H1 (cell line): ENCODE measurements around the gene HNRNPAB. TPM values are rescaled to one million over a fixed set of nuclear protein-coding genes. Genes with fewer than 3 reads are reported as not detected.

Experiments used
- CTCF ChIA-PET: fragments of 300-600 bp; sonication (Branson Sonifier 250); formaldehyde crosslinking; loops from one replicate; lab custom pipeline; 2021; ENCODE audit not compliant: partially characterized antibody; lab: Charles Lee
- POLR2A ChIA-PET: fragments of 300-600 bp; sonication (Branson Sonifier 250); formaldehyde crosslinking; loops from one replicate; lab custom pipeline; 2021; ENCODE audit warnings: inconsistent platforms; ENCODE audit not compliant: partially characterized antibody; lab: Charles Lee
- DNase-seq, 2 experiments: peaks; one replicate each; pipeline versions ENCODE4 v3.0.0 to v3.0.0-alpha.2; 2010 to 2022; ENCODE audit warnings: low spot score in 2 of 2, low read depth in 1 of 2, mixed read lengths in 1 of 2
- FAIRE-seq: peaks from 2 replicates; lab custom pipeline; 2011; peaks lifted over from hg19 to GRCh38; lab: Jason Lieb, UNC
- H2AFZ ChIP-seq: 2 replicates; pipeline ENCODE4 v1.8.1; 2012; ENCODE audit warnings: low read length, inconsistent platforms
- H2AK5ac ChIP-seq: 2 replicates; pipeline ENCODE4 v1.6.1; 2013; ENCODE audit warnings: low read depth, low read length
- H2BK120ac ChIP-seq: replicated peaks from 2 replicates; pipeline ENCODE3; 2013; ENCODE audit warnings: low read depth, low read length, inconsistent platforms
- H2BK12ac ChIP-seq: 2 replicates; pipeline ENCODE4 v1.6.1; 2013; ENCODE audit warnings: low read depth, low read length
- H2BK15ac ChIP-seq: 2 replicates; pipeline ENCODE4 v1.6.1; 2013; ENCODE audit warnings: low read length
- H2BK20ac ChIP-seq: 2 replicates; pipeline ENCODE4 v1.6.1; 2013; ENCODE audit warnings: low read length
- H2BK5ac ChIP-seq: 2 replicates; pipeline ENCODE4 v1.6.1; 2013; ENCODE audit warnings: low read depth, low read length
- H3K14ac ChIP-seq: 2 replicates; pipeline ENCODE4 v1.6.1; 2013; ENCODE audit warnings: inconsistent platforms; ENCODE audit not compliant: insufficient read length
- H3K18ac ChIP-seq: 2 replicates; pipeline ENCODE4 v1.6.1; 2013; ENCODE audit warnings: low read length; ENCODE audit errors: extremely low read depth
- H3K23ac ChIP-seq: 2 replicates; pipeline ENCODE4 v1.6.1; 2013; ENCODE audit warnings: inconsistent platforms; ENCODE audit not compliant: insufficient read length
- H3K23me2 ChIP-seq: 2 replicates; pipeline ENCODE4 v1.6.1; 2013; ENCODE audit warnings: low read depth, low read length
- H3K27ac ChIP-seq: 2 replicates; pipeline ENCODE4 v1.6.1; 2011; ENCODE audit warnings: low read depth, low read length, inconsistent platforms
- H3K27me3 ChIP-seq, 4 experiments: replicated peaks in 1 of 4; 1 replicate in 1 of 4; 2 replicates in 3 of 4; pipeline versions ENCODE4 v1.6.1 to v1.8.1; 2011 to 2013; ENCODE audit warnings: low read length in 3 of 4, mild to moderate bottlenecking in 3 of 4, inconsistent platforms in 2 of 4, mixed read lengths in 2 of 4, moderate library complexity in 1 of 4; ENCODE audit not compliant: control insufficient read depth in 3 of 4, insufficient read depth in 3 of 4; ENCODE audit errors: extremely low read depth in 1 of 4
- H3K36me3 ChIP-seq, 4 experiments: 2 replicates each; pipeline versions ENCODE4 v1.6.1 to v1.8.1; 2011 to 2013; ENCODE audit warnings: mild to moderate bottlenecking in 4 of 4, low read length in 3 of 4, moderate library complexity in 2 of 4, control low read depth in 1 of 4, inconsistent platforms in 1 of 4; ENCODE audit not compliant: insufficient read depth in 4 of 4, control insufficient read depth in 2 of 4
- H3K4ac ChIP-seq: replicated peaks from 2 replicates; pipeline ENCODE3; 2013; ENCODE audit warnings: low read length, low read depth, mixed read lengths, inconsistent platforms; ENCODE audit not compliant: insufficient read length
- H3K4me1 ChIP-seq, 4 experiments: replicated peaks in 1 of 4; 1 replicate in 1 of 4; 2 replicates in 3 of 4; pipeline versions ENCODE4 v1.6.1 to v1.8.1; 2011 to 2013; ENCODE audit warnings: low read length in 3 of 4, inconsistent platforms in 2 of 4, mixed read lengths in 1 of 4; ENCODE audit not compliant: insufficient read depth in 4 of 4, control insufficient read depth in 3 of 4
- H3K4me2 ChIP-seq, 2 experiments: 2 replicates each; pipeline versions ENCODE4 v1.6.1 to v1.8.1; 2011 to 2013; ENCODE audit warnings: low read depth in 2 of 2, low read length in 2 of 2, control low read depth in 1 of 2, inconsistent platforms in 1 of 2, mild to moderate bottlenecking in 1 of 2; ENCODE audit not compliant: insufficient read depth in 1 of 2
- H3K4me3 ChIP-seq, 4 experiments: fragments of 200-600, 300-600 bp in 1 of 4; sonication (generic), shearing (Covaris generic), sonication (Bioruptor Twin) in 1 of 4; 2 replicates each; pipeline versions ENCODE4 v1.5.1 to v1.8.1; 2011 to 2016; ENCODE audit warnings: low read length in 4 of 4, low read depth in 3 of 4, control low read depth in 2 of 4, inconsistent platforms in 2 of 4, mild to moderate bottlenecking in 2 of 4, mixed read lengths in 1 of 4, moderate library complexity in 1 of 4; ENCODE audit not compliant: insufficient read depth in 2 of 4; ENCODE audit errors: extremely low read depth in 1 of 4
- H3K56ac ChIP-seq: replicated peaks from 2 replicates; pipeline ENCODE3; 2013; ENCODE audit warnings: low read depth, mild to moderate bottlenecking, mixed read lengths, low read length, inconsistent platforms; ENCODE audit not compliant: insufficient read length
- H3K79me1 ChIP-seq: 2 replicates; pipeline ENCODE4 v1.6.1; 2013; ENCODE audit warnings: low read depth, low read length, control low read depth
- H3K79me2 ChIP-seq, 2 experiments: 2 replicates each; pipeline versions ENCODE4 v1.6.1 to v1.8.1; 2012 to 2013; ENCODE audit warnings: low read length in 2 of 2, mild to moderate bottlenecking in 2 of 2, inconsistent platforms in 1 of 2; ENCODE audit not compliant: insufficient read depth in 2 of 2, control insufficient read depth in 1 of 2
- H3K9ac ChIP-seq, 4 experiments: replicated peaks in 1 of 4; 1 replicate in 1 of 4; 2 replicates in 3 of 4; pipeline versions ENCODE4 v1.6.1 to v1.8.1; 2011 to 2013; ENCODE audit warnings: low read depth in 3 of 4, low read length in 3 of 4, control low read depth in 2 of 4, mild to moderate bottlenecking in 2 of 4, moderate library complexity in 2 of 4, inconsistent platforms in 1 of 4; ENCODE audit errors: extremely low read depth in 1 of 4
- H3K9me3 ChIP-seq, 2 experiments: 2 replicates each; pipeline versions ENCODE4 v1.6.1 to v1.8.1; 2012 to 2013; ENCODE audit warnings: mild to moderate bottlenecking in 2 of 2, moderate library complexity in 2 of 2, control low read depth in 1 of 2, inconsistent platforms in 1 of 2, low read depth in 1 of 2, low read length in 1 of 2, mixed read lengths in 1 of 2; ENCODE audit not compliant: insufficient read depth in 2 of 2
- H4K20me1 ChIP-seq, 2 experiments: replicated peaks in 1 of 2; 2 replicates each; pipeline versions ENCODE3 to v1.8.1; 2011 to 2013; ENCODE audit warnings: inconsistent platforms in 2 of 2, low read length in 2 of 2, mild to moderate bottlenecking in 1 of 2; ENCODE audit not compliant: insufficient read depth in 2 of 2, control insufficient read depth in 1 of 2
- H4K5ac ChIP-seq: 2 replicates; pipeline ENCODE4 v1.6.1; 2013; ENCODE audit warnings: low read length, low read depth, mixed read lengths, inconsistent platforms; ENCODE audit not compliant: insufficient read length
- H4K8ac ChIP-seq: 2 replicates; pipeline ENCODE4 v1.8.0; 2013; ENCODE audit warnings: mild to moderate bottlenecking, moderate library complexity, low read length, inconsistent platforms; ENCODE audit not compliant: insufficient read depth; ENCODE audit errors: extremely low read depth
- H4K91ac ChIP-seq: replicated peaks from 2 replicates; pipeline ENCODE3; 2013; ENCODE audit warnings: low read length, mixed read lengths, inconsistent platforms; ENCODE audit not compliant: insufficient read length
- CBX5 ChIP-seq: fragments of 300-800, 300-1000 bp; sonication (generic); IDR thresholded peaks from 2 replicates; pipeline ENCODE4 v1.7.1; 2016; ENCODE audit warnings: antibody characterized with exemption, low read length, low read depth
- CEBPB ChIP-seq: IDR thresholded peaks from 2 replicates; pipeline ENCODE4 v1.6.1; 2012; ENCODE audit warnings: low read depth, low read length
- GABPA ChIP-seq: IDR thresholded peaks from 2 replicates; pipeline ENCODE4 v1.6.1; 2011; ENCODE audit warnings: mild to moderate bottlenecking, low read length, moderate library complexity, borderline replicate concordance; ENCODE audit not compliant: insufficient read depth
- HDAC6 ChIP-seq: IDR thresholded peaks from one replicate; pipeline ENCODE4 v1.7.1; 2012; ENCODE audit warnings: low read depth, mild to moderate bottlenecking, inconsistent platforms, low read length, moderate library complexity
- PHF8 ChIP-seq: fragments of 200-600 bp; sonication (generic); conservative IDR thresholded peaks from 2 replicates; pipeline ENCODE4 v1.7.1; 2012; ENCODE audit warnings: low read depth, mild to moderate bottlenecking, inconsistent platforms, low read length, moderate library complexity
- SP2 ChIP-seq: IDR thresholded peaks from 2 replicates; pipeline ENCODE4 v1.6.1; 2012; ENCODE audit warnings: mild to moderate bottlenecking, low read length, inconsistent platforms
- SRF ChIP-seq: IDR thresholded peaks from 2 replicates; pipeline ENCODE4 v1.6.1; 2011; ENCODE audit warnings: mild to moderate bottlenecking, low read depth, low read length, moderate library complexity
- TAF7 ChIP-seq: optimal IDR thresholded peaks from 2 replicates; pipeline ENCODE3; 2011; ENCODE audit warnings: low read depth, mild to moderate bottlenecking, inconsistent platforms, low read length, moderate library complexity, borderline replicate concordance
- WGBS, 2 experiments: shearing (Covaris generic) in 1 of 2; methylation state at CpG; one replicate each; pipeline versions ENCODE4 v1.1.6 to v1.1.7; 2013 to 2015; ENCODE audit warnings: low lambda C conversion rate in 2 of 2, mixed read lengths in 2 of 2, inconsistent platforms in 1 of 2, low coverage in 1 of 2, missing lambda C conversion rate in 1 of 2; ENCODE audit not compliant: insufficient replicate concordance in 2 of 2, insufficient coverage in 1 of 2, insufficient read length in 1 of 2; ENCODE audit errors: extremely low coverage in 1 of 2, missing lambda C conversion rate in 1 of 2; 5-methylcytosine and 5-hydroxymethylcytosine counted together
- polyA plus RNA-seq, 7 experiments: library from polyadenylated mRNA; depleted of rRNA in 3 of 7; stranded (reverse) in 5 of 7; unstranded in 2 of 7; fragments of >200 nt in 5 of 7; fragments of 200-250 nt in 2 of 7; gene quantifications; 1 replicate in 5 of 7; 2 replicates in 1 of 7; 4 replicates in 1 of 7; pipeline versions ENCODE4 v1.2.1 to v1.2.3, GENCODE V29; 2011 to 2013; ENCODE audit warnings: missing spikeins in 2 of 7, mixed read lengths in 2 of 7
- total RNA-seq: library from RNA; stranded (reverse); fragmentation: NEBNext Ultra II Directional; extraction: Animal tissue kit (Norgen Biotek cat#: 25700); gene quantifications from 2 replicates; pipeline ENCODE4 v1.2.1, GENCODE V29; 2021

Gene HNRNPAB
- total and polyA plus RNA-seq, 2 of the 8 experiments (the other 6 are each of a cell fraction or from before 2014, with no cell fraction given), result 373 to 563 TPM

- no peak overlapping the region for H3K56ac ChIP-seq
- H3K36me3 ChIP-seq, result peaks cover 2 to 26% (median 4%) of the 10 kb centered on the region in 4 experiments; a peak in 7 of 8 replicates
- no peak overlapping the region for H4K5ac ChIP-seq
- no peak overlapping the region for H3K18ac ChIP-seq
- no peaks in the 10 kb centered on the region for H3K9me3 ChIP-seq
- H3K4me3 ChIP-seq, result no peak overlapping the region
- FAIRE-seq (no peak), DNase-seq (no peak)
- H4K91ac ChIP-seq, result no peak overlapping the region
- no peak overlapping the region for H3K27ac ChIP-seq
- H3K23ac ChIP-seq, result no peak overlapping the region
- H3K9ac ChIP-seq, result no peak overlapping the region
- POLR2A ChIA-PET, result interaction anchor here (21.6 kb wide), 1 partner anchor 11 kb away, joined by 507 read pairs; the partner anchor contains the start of gene HNRNPAB
- no peak overlapping the region for H2BK15ac ChIP-seq
- no peak overlapping the region for H3K4me2 ChIP-seq
- H2BK12ac ChIP-seq, result no peak overlapping the region
- peaks cover 0 to 19% of the 10 kb centered on the region in 2 experiments for H4K20me1 ChIP-seq
- H3K79me2 ChIP-seq, result no peaks in the 10 kb centered on the region
- H2BK20ac ChIP-seq, result no peak overlapping the region
- H2BK5ac ChIP-seq, result no peak overlapping the region
- H4K8ac ChIP-seq, result no peak overlapping the region
- no peaks in the 10 kb centered on the region; the same call in 1 of the 2 replicates for H3K79me1 ChIP-seq
- no peak overlapping the region for H2AK5ac ChIP-seq
- no peak overlapping the region for H3K14ac ChIP-seq
- WGBS, 2 experiments, result 97% methylated on average over 15 of the region's 15 CpGs; no CpG with 5 or more reads in 1 of the 2 experiments
- H3K4ac ChIP-seq, result no peak overlapping the region
- TF ChIP-seq SP2 (no peak), HDAC6 (no peak), SRF (no peak), CEBPB (no peak), TAF7 (no peak), CBX5 (no peak), PHF8 (no peak), GABPA (no peak)
- no peak overlapping the region for H2AFZ ChIP-seq
- CTCF ChIA-PET, result interaction anchor here (1.5 to 1.6 kb wide), 2 partner anchors 13 to 17 kb away, joined by 4 to 5 read pairs; no protein-coding TSS in a partner anchor
- no peaks in the 10 kb centered on the region for H3K23me2 ChIP-seq
- H2BK120ac ChIP-seq, result no peak overlapping the region
- no peaks in the 10 kb centered on the region for H3K27me3 ChIP-seq
- H3K4me1 ChIP-seq, result peaks cover 0 to 15% (median 9%) of the 10 kb centered on the region in 4 experiments; a peak in 6 of 7 replicates
These were observed 18.0 kb downstream of the HNRNPAB start for GRCh38 chr5:178222292-178222691.
